NCI-H1930 (cell line): ENCODE results near the gene OLIG1.

Experiments
- DNase-seq, 2 experiments: peaks; one replicate each; lab custom pipeline; 2025; lab: John Stamatoyannopoulos, UW

OLIG1 gene

GRCh38 chr21:33031152-33031911, 38.6 kb upstream of the OLIG1 start:
- no peak for DNase-seq

- DNase-seq: no peak
Measured at GRCh38 chr21:33032434-33033047, 37.4 kb upstream of the OLIG1 start.

DNA sequence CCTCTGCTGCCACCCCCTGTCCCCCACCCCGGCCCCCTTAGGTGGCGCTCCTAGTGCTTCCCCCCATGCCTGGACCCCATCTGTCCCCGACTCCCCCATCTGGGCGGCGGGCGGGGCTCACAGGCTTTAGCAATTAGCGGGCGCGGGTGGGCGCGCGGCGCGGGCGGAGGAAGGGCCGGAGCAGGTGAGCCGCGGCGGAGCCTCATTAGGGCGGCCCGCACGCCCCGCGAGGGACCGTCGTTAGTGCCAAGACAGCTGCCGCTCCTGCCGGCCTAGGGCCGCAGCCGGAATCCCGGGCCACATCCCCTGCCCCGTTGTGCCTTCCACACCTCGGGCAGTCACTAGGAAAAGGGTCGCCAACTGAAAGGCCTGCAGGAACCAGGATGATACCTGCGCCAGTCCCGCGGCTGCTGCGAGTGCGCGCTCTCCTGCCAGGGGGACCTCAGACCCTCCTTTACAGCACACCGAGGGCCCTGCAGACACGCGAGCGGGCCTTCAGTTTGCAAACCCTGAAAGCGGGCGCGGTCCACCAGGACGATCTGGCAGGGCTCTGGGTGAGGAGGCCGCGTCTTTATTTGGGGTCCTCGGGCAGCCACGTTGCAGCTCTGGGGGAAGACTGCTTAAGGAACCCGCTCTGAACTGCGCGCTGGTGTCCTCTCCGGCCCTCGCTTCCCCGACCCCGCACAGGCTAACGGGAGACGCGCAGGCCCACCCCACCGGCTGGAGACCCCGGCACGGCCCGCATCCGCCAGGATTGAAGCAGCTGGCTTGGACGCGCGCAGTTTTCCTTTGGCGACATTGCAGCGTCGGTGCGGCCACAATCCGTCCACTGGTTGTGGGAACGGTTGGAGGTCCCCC, 36.6 kb upstream of the OLIG1 start:
- DNase-seq: no peak

DNA sequence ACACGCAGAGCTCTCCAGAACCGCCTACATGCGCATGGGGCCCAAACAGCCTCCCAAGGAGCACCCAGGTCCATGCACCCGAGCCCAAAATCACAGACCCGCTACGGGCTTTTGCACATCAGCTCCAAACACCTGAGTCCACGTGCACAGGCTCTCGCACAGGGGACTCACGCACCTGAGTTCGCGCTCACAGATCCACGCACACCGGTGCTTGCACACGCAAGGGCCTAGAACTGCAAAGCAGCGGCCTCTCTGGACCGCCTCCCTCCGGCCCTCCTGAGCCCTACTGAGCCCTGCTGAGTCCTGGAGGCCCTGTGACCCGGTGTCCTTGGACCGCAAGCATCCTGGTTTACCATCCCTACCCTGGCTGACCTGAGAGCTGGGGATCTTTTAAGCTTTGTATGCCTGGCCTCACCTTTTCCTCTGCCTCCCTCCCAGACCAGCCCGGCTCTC, 36.0 kb upstream of the OLIG1 start:
- no peak for DNase-seq

- DNase-seq: no peak
Measured at GRCh38 chr21:33035147-33035546, 34.8 kb upstream of the OLIG1 start.

DNA sequence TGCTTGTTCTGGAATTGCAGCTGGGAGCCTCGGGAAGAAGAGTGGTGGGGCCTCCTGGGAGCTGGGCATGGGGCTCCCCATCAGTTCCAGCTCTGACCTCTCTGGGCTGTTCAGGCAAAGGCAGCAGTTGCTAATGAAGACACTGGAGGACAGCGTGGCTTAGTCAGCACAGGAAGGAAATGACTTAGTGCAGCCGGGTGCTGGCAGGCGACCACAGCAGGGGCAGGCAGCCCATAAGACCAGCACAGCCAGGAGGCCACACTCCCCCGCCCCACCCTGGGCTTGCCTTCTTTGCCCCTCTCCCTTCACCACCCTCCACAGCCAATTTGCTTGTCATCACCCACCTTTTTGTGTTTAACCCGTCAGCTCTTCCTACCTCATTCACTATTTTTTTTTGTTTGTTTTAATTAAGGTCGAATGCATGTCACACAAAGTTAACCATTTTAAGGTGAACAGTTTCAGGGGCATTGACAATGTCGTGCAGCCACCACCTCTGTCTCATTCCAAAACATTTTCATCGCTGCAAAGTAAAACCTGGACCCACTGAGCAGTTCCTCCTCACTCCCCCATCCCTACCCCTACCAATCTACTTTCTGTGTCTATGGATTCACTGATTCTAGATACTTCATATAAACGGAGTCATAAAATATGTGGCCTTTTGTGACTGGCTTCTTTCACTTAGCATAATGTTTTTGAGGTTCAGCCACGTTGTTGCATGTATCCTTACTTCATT, 33.3 kb upstream of the OLIG1 start:
- DNase-seq: no peak

DNA sequence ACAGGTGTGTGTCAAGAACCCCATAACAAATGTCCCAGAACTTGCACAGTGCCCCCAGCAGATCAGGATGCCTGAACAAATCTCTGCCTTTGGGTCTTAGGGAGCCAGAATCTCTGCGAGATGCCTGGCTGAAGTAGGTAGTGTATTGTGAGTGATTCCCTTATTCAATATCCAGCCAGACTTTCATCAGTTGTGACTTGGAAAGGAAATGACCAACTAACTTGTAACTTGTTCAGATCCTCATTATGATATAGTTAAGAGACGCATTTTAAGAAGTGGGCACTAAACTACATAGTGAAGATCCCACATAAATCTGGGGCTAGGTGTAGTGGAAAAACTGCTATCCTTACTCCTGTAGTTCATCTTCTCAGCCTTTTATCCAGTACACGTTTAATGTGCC, 32.4 kb upstream of the OLIG1 start:
- no peak for DNase-seq

GRCh38 chr21:33039536-33039935, 30.4 kb upstream of the OLIG1 start:
- DNase-seq: no peak

- DNase-seq: no peak
Measured at GRCh38 chr21:33040215-33040614, 29.7 kb upstream of the OLIG1 start.

DNA sequence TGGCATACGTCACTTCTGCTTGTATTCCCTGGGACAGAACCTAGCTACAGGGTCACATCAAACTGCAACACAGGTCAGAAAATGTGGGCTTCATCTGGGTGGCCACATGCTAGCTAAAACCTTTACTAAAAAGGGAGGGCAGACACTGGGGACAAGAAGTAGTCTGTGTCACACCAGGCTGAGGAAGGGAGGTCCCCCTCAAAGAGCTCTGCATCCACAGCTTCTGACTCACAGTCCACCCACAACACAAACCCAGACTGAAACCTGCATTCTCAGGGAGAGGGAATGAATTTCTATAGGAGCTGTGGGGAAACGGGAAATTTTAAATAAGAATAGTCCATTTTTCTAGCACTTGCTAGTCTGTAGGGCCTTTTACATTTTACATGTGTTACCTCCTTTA, 28.0 kb upstream of the OLIG1 start:
- no peak for DNase-seq

DNA sequence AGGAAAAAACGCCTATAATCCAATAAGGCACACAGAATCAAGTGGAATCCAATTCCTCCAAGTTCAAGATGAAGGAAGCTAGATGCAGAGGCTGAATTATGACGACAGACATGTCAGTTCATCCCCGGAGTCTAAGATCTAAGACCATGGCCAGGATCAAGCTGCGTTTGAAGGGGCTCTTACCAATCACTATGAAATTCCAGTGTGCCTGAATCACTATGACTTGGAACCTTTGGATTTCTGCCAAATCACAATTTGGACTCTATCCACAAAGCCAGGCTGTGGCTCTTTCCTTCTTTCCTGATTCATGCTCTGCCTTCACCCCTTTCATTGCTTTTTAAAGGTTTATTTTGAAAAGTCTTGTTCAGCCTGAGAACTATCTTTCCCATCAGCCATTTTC, 27.1 kb upstream of the OLIG1 start:
- no peak for DNase-seq

DNA sequence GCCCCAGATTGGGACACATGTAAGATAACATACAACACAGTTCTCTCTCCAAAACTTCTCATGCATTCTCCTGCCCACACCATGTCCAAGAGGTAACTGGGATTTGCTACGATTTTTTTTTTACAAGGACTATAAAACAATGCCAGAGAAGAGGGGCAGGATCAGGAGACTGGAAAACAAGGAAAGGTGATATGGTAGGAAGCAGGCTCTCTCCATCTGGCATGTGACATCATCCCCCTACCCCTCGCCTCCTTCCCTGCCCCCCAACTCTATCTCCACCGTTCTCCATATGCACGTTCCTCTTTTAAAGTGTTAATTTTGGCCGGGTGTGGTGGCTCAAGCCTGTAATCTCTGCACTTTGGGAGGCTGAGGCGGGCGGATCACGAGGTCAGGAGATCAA, 23.5 kb upstream of the OLIG1 start:
- no peak for DNase-seq

GRCh38 chr21:33047231-33047630, 22.7 kb upstream of the OLIG1 start:
- no peak for DNase-seq

GRCh38 chr21:33051925-33052324, 18.0 kb upstream of the OLIG1 start:
- no peak for DNase-seq

- DNase-seq: no peak
Measured at GRCh38 chr21:33053951-33054350, 16.0 kb upstream of the OLIG1 start.

- no peak for DNase-seq
Measured at GRCh38 chr21:33055991-33056390, 13.9 kb upstream of the OLIG1 start.

DNA sequence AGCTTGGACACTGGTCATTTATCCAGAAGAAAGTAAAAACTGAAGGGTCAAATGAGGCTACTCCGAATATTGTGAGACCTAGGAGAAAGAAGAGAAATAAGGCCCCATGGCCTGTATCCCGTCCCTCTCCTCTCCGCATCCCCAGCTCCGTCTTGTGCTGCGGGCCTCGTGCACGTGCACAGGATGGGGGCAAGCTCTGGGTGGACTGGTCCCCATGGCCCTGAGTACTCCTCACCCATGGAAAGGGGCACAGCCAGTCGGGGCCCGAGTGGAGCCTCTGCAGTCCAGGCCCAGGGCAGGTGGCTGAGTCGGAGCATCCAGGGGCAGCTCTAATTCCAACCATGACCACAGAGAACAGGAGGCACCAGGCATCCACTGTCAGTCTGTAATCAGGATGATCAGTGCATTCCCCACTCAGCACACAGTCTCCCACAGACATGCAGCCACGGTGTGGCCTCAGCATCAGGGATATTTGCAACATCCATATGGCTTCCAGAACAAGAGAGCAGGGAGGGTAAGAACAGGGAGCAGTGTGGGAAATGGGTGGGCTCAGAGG, 12.5 kb upstream of the OLIG1 start:
- no peak for DNase-seq

GRCh38 chr21:33058527-33058926, 11.4 kb upstream of the OLIG1 start:
- no peak for DNase-seq

- DNase-seq: no peak
Measured at GRCh38 chr21:33058957-33059356, 11.0 kb upstream of the OLIG1 start.

- DNase-seq: no peak
Measured at GRCh38 chr21:33059380-33059841, 10.5 kb upstream of the OLIG1 start.

DNA sequence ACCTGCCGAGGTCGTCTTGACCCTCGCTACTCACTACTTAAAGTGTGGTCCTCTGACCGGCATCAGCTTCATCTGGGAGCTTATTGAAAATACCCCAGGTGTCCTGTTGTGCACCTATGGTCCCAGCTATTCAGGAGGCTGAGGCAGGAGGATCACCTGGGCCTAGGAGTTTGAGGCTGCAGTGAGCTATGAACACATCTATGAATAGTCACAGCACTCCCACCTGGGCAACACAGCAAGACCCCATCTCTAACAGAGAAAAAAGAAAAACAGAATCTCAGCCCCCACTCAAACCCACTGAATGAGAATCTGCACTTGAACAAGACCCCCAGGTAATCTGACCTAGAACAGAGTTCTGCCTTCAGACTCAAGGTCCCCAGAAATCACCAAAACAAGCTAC, 8.7 kb upstream of the OLIG1 start:
- no peak for DNase-seq

- DNase-seq: no peak
Measured at GRCh38 chr21:33063375-33063883, 6.5 kb upstream of the OLIG1 start.
